ENCODE measurements around the gene INVS.
"Not testable (repeated sequence)": the region's sequence is repeated elsewhere in the genome, so short reads cannot be mapped to it uniquely, and the experiment has no call there.

Gene INVS

GRCh38 chr9:100227636-100228035 is 128.6 kb downstream of the INVS start:
- DNase-seq (ENCODE audit: insufficient read length, low spot score) (no peak), FAIRE-seq (no peak)
- TF ChIP-seq POLR2AphosphoS5 (IDR thresholded peaks at IDR 0.05; ENCODE audit: low read depth, low read length), result no peak

- DNase-seq (ENCODE audit: insufficient read length, low spot score) (no peak), FAIRE-seq (no peak)
- TF ChIP-seq POLR2A (IDR thresholded peaks at IDR 0.05; ENCODE audit: low read depth, low read length), result no peak
- no peak for TF ChIP-seq POU2F2 (IDR thresholded peaks at IDR 0.05; ENCODE audit: low read depth, low read length)
- no peak for TF ChIP-seq TAF1 (IDR thresholded peaks at IDR 0.05; ENCODE audit: low read depth, low read length)
- TF ChIP-seq PAX5 (IDR thresholded peaks at IDR 0.05; ENCODE audit: insufficient read depth, low read length, severe bottlenecking), result no peak
- TF ChIP-seq POLR2AphosphoS5 (IDR thresholded peaks at IDR 0.05; ENCODE audit: low read depth, low read length), result no peak
- no peak for TF ChIP-seq SPI1 (IDR thresholded peaks at IDR 0.05; ENCODE audit: low read depth, low read length)
Observed at GRCh38 chr9:100228352-100228869, 129.4 kb downstream of the INVS start.

- DNase-seq (ENCODE audit: insufficient read length, low spot score) (no peak), FAIRE-seq (no peak)
- TF ChIP-seq TAF1 (IDR thresholded peaks at IDR 0.05; ENCODE audit: low read depth, low read length) (no peak), SPI1 (IDR thresholded peaks at IDR 0.05; ENCODE audit: low read depth, low read length) (no peak), POLR2AphosphoS5 (IDR thresholded peaks at IDR 0.05; ENCODE audit: low read depth, low read length) (no peak), POU2F2 (IDR thresholded peaks at IDR 0.05; ENCODE audit: low read depth, low read length) (no peak), POLR2A (IDR thresholded peaks at IDR 0.05; ENCODE audit: low read depth, low read length) (no peak), PAX5 (IDR thresholded peaks at IDR 0.05; ENCODE audit: insufficient read depth, low read length, severe bottlenecking) (no peak)
Observed at GRCh38 chr9:100229136-100229535, 130.1 kb downstream of the INVS start.

GRCh38 chr9:100229561-100229960 is 130.5 kb downstream of the INVS start:
- TF ChIP-seq SPI1 (IDR thresholded peaks at IDR 0.05; ENCODE audit: low read depth, low read length) (no peak), PAX5 (IDR thresholded peaks at IDR 0.05; ENCODE audit: insufficient read depth, low read length, severe bottlenecking) (no peak), TAF1 (IDR thresholded peaks at IDR 0.05; ENCODE audit: low read depth, low read length) (no peak), POLR2A (IDR thresholded peaks at IDR 0.05; ENCODE audit: low read depth, low read length) (no peak), POU2F2 (IDR thresholded peaks at IDR 0.05; ENCODE audit: low read depth, low read length) (no peak), POLR2AphosphoS5 (IDR thresholded peaks at IDR 0.05; ENCODE audit: low read depth, low read length) (no peak)
- FAIRE-seq (no peak), DNase-seq (ENCODE audit: insufficient read length, low spot score) (no peak)

DNA sequence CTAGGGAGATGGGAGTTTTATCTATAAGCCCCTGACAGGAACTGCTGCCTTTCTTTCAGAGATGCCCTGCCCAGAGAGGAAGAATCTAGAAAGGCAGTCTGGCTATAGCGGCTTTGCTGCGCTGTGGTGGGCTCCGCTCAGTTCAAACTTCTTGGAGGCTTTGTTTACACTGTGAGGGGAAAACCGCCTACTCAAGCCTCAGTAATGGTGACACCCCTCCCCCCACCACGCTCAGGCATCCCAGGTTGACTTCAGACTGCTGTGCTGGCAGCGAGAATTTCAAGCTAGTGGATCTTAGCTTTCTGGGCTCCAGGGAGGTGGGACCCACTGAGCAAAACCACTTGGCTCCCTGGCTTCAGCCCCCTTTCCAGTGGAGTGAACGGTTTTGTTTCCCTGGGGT is 137.9 kb downstream of the INVS start:
- FAIRE-seq; DNase-seq (ENCODE audit: insufficient read length, low spot score): not testable (repeated sequence)

DNA sequence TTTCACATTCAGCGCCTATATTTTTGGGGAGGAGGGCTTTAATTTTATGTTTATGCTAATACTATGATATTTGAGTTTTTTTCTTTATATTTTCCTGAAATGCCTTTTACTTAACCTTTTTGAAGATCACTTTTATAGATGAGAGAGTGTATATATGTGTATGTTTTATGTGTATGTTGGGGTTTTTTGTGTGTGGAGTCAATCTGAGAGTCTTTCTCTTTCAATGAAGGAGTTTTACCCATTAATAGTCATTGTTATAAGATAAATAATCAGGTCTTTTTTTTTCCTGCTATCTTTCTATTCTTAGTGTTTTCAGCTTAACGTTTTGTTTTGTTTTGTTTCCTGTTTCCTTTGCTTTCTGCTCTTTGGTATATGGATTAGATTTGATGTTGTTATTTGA is 141.5 kb downstream of the INVS start:
- no peak for DNase-seq (ENCODE audit: insufficient read length, low spot score)
- no peak for FAIRE-seq
- TF ChIP-seq TAF1 (IDR thresholded peaks at IDR 0.05; ENCODE audit: low read depth, low read length) (no peak), PAX5 (IDR thresholded peaks at IDR 0.05; ENCODE audit: insufficient read depth, low read length, severe bottlenecking) (no peak), POLR2AphosphoS5 (IDR thresholded peaks at IDR 0.05; ENCODE audit: low read depth, low read length) (no peak), POU2F2 (IDR thresholded peaks at IDR 0.05; ENCODE audit: low read depth, low read length) (no peak), SPI1 (IDR thresholded peaks at IDR 0.05; ENCODE audit: low read depth, low read length) (no peak), POLR2A (IDR thresholded peaks at IDR 0.05; ENCODE audit: low read depth, low read length) (no peak)

- FAIRE-seq (no peak), DNase-seq (ENCODE audit: insufficient read length, low spot score) (no peak)
- no peak for TF ChIP-seq TAF1 (IDR thresholded peaks at IDR 0.05; ENCODE audit: low read depth, low read length)
- no peak for TF ChIP-seq POU2F2 (IDR thresholded peaks at IDR 0.05; ENCODE audit: low read depth, low read length)
- TF ChIP-seq PAX5 (IDR thresholded peaks at IDR 0.05; ENCODE audit: insufficient read depth, low read length, severe bottlenecking), result no peak
- no peak for TF ChIP-seq SPI1 (IDR thresholded peaks at IDR 0.05; ENCODE audit: low read depth, low read length)
- no peak for TF ChIP-seq POLR2AphosphoS5 (IDR thresholded peaks at IDR 0.05; ENCODE audit: low read depth, low read length)
- no peak for TF ChIP-seq POLR2A (IDR thresholded peaks at IDR 0.05; ENCODE audit: low read depth, low read length)
Observed at GRCh38 chr9:100267211-100267610, 168.2 kb downstream of the INVS start.

DNA sequence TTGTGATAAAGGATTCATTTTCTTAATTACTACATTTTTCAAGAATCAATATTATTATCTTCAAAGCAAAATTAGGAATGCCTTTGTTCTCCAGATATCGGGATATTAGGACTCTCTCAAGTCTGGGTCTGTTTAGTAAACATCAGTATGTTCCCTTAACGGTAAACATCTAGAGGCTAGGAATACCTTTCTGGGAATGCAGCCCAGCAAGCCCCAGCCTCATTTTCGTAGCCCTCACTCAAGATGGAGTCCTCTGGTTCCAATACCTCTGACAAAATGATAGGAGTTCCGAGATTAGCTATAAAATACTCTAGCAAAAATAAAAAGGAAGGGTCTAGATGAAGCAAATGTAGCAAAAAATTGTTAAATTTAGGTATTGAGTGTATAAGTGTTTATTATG is 169.2 kb downstream of the INVS start:
- TF ChIP-seq SPI1 (IDR thresholded peaks at IDR 0.05; ENCODE audit: low read depth, low read length) (no peak), PAX5 (IDR thresholded peaks at IDR 0.05; ENCODE audit: insufficient read depth, low read length, severe bottlenecking) (no peak), POLR2A (IDR thresholded peaks at IDR 0.05; ENCODE audit: low read depth, low read length) (no peak), TAF1 (IDR thresholded peaks at IDR 0.05; ENCODE audit: low read depth, low read length) (no peak), POLR2AphosphoS5 (IDR thresholded peaks at IDR 0.05; ENCODE audit: low read depth, low read length) (no peak)
- FAIRE-seq (no peak), DNase-seq (ENCODE audit: insufficient read length, low spot score) (no peak)

DNA sequence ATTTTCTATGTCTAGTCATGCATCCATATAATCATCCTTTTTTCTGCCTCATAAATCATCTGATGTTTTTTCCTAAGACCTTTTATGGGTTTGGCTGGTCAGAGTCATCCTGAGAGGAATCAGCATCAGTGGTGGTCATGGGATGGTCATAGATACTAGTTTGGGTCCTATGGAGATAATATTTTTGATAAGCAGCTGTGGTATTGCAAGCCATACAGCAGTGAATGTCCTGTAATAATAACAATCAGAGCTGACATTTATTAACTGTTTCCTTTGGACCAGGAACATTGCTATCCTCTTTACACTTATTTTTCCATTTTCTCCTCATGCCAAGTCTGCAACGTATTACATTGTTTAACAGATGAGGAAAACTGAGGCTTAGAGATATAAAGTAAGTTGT is 170.6 kb downstream of the INVS start:
- TF ChIP-seq POU2F2 (IDR thresholded peaks at IDR 0.05; ENCODE audit: low read depth, low read length) (no peak), PAX5 (IDR thresholded peaks at IDR 0.05; ENCODE audit: insufficient read depth, low read length, severe bottlenecking) (no peak), TAF1 (IDR thresholded peaks at IDR 0.05; ENCODE audit: low read depth, low read length) (no peak), SPI1 (IDR thresholded peaks at IDR 0.05; ENCODE audit: low read depth, low read length) (no peak), POLR2AphosphoS5 (IDR thresholded peaks at IDR 0.05; ENCODE audit: low read depth, low read length) (no peak), POLR2A (IDR thresholded peaks at IDR 0.05; ENCODE audit: low read depth, low read length) (no peak)
- DNase-seq (ENCODE audit: insufficient read length, low spot score) (no peak), FAIRE-seq (no peak)

- DNase-seq (ENCODE audit: insufficient read length, low spot score) (no peak), FAIRE-seq (no peak)
- no peak for TF ChIP-seq POU2F2 (IDR thresholded peaks at IDR 0.05; ENCODE audit: low read depth, low read length)
- no peak for TF ChIP-seq PAX5 (IDR thresholded peaks at IDR 0.05; ENCODE audit: insufficient read depth, low read length, severe bottlenecking)
- TF ChIP-seq POLR2A (IDR thresholded peaks at IDR 0.05; ENCODE audit: low read depth, low read length), result no peak
Observed at GRCh38 chr9:100277166-100277979, 178.3 kb downstream of the INVS start.

All from GM12891 (cell line).